Measurements from ENCODE around the gene LHFPL6. TPM values are rescaled to one million over a fixed set of nuclear protein-coding genes. Genes with fewer than 3 reads are reported as not detected.

LHFPL6 gene
- total and polyA plus RNA-seq, 2 experiments from 2014 or later = 7.8 to 9.5 TPM

GRCh38 chr13:39586151-39586550 is 16.8 kb downstream of the LHFPL6 start:
- H3K27ac ChIP-seq (ENCODE audit: low read depth) = no peak overlapping the region
- H3K27ac Mint-ChIP-seq = no peak overlapping the region
- peaks cover 5% of the 10 kb centered on the region for H3K27me3 Mint-ChIP-seq (ENCODE audit: insufficient read depth, low read depth, poor library complexity)
- no peaks in the 10 kb centered on the region for H3K79me2 ChIP-seq (replicated peaks; ENCODE audit: insufficient read depth)
- no peak overlapping the region for H3K4me2 ChIP-seq
- peaks cover 13% of the 10 kb centered on the region for H3K4me1 Mint-ChIP-seq
- no peak overlapping the region for H2AFZ ChIP-seq
- H3K36me3 Mint-ChIP-seq (ENCODE audit: low read depth) = no peaks in the 10 kb centered on the region
- H3K4me3 ChIP-seq = no peak overlapping the region
- no peaks in the 10 kb centered on the region for H3F3A ChIP-seq (replicated peaks; ENCODE audit: low read depth)
- ATAC-seq = no peak
- DNase-seq (ENCODE audit: low spot score) = no peak
- H3K36me3 ChIP-seq (ENCODE audit: insufficient read depth) = no peaks in the 10 kb centered on the region
- no peaks in the 10 kb centered on the region for H3K4me1 ChIP-seq (ENCODE audit: insufficient read depth)
- H3K9me3 Mint-ChIP-seq = no peaks in the 10 kb centered on the region
- no peaks in the 10 kb centered on the region for H4K20me1 ChIP-seq (replicated peaks; ENCODE audit: insufficient read depth)
- H3K4me3 Mint-ChIP-seq = no peak overlapping the region
- no peaks in the 10 kb centered on the region for H3K27me3 ChIP-seq (ENCODE audit: insufficient read depth)
- TF ChIP-seq JUNB (IDR thresholded peaks at IDR 0.05; ENCODE audit: unreplicated experiment) (no peak), ZNF331 (CRISPR knock-in tag; IDR thresholded peaks at IDR 0.05; ENCODE audit: low read depth) (no peak), CREB1 (CRISPR knock-in tag; IDR thresholded peaks at IDR 0.05; ENCODE audit: low read depth) (no peak), ZNF114 (CRISPR knock-in tag; IDR thresholded peaks at IDR 0.05) (no peak), CTCF (conservative IDR thresholded peaks at IDR 0.05; ENCODE audit: low read depth in 2 of 2) (no peak), EZH2 (IDR thresholded peaks at IDR 0.05; ENCODE audit: low read depth, unreplicated experiment) (no peak), EZH2phosphoT487 (IDR thresholded peaks at IDR 0.05; ENCODE audit: unreplicated experiment) (no peak), POLR2AphosphoS5 (IDR thresholded peaks at IDR 0.05; ENCODE audit: low read depth) (no peak), REST (IDR thresholded peaks at IDR 0.05; ENCODE audit: unreplicated experiment) (no peak), ETS1 (IDR thresholded peaks at IDR 0.05) (no peak), STAT1 (IDR thresholded peaks at IDR 0.05; ENCODE audit: unreplicated experiment) (no peak), NANOG (IDR thresholded peaks at IDR 0.05; ENCODE audit: borderline replicate concordance) (no peak)
- H3K9me2 ChIP-seq (ENCODE audit: insufficient read depth) = no peaks in the 10 kb centered on the region

Data from GM23338 (cell line).